K562 (cell line): ENCODE data around the gene NTRK1. TPM values are rescaled to one million over a fixed set of nuclear protein-coding genes. Genes with fewer than 3 reads are reported as not detected.

Source experiments
- ATAC-seq: fragments of 200-7000 bp; cut with Tn5 transposase; 3 replicates; pipeline ENCODE4 v1.9.1; 2020; ENCODE audit warnings: moderate library complexity
- BruUV-seq: library from RNA; stranded (reverse); fragments of 400-500 nt; replicated peaks from 2 replicates; lab custom pipeline; 2021; lab: Mats Ljungman, UMichigan
- CTCF ChIA-PET: fragments of 300-600 bp; formaldehyde crosslinking; extraction: SDS; loops from one replicate; lab custom pipeline; 2021; ENCODE audit warnings: low intra/inter-chr PET ratio; lab: Yijun Ruan, JAX
- POLR2A ChIA-PET: fragments of 300-600, 350-650 bp; sonication (Branson Sonifier 250); formaldehyde crosslinking; extraction: SDS; loops from one replicate; lab custom pipeline; 2021; ENCODE audit warnings: antibody characterized with exemption, inconsistent platforms; lab: Yijun Ruan, JAX
- DNase-seq, 4 experiments: peaks; one replicate each; pipeline versions ENCODE4 v3.0.0 to v3.0.0-alpha.2; 2011 to 2018; ENCODE audit warnings: low spot score in 3 of 4, mixed read lengths in 3 of 4; ENCODE audit errors: extremely low read depth in 1 of 4
- FAIRE-seq: peaks from 2 replicates; lab custom pipeline; 2011; peaks lifted over from hg19 to GRCh38; lab: Jason Lieb, UNC
- H2AFZ ChIP-seq: 2 replicates; pipeline ENCODE4 v1.6.0; 2011; ENCODE audit warnings: low read depth, low read length, control low read depth, inconsistent platforms
- H3K27ac ChIP-seq: fragments of 200-600 bp; 3 replicates; pipeline ENCODE4 v1.8.0; 2011; ENCODE audit warnings: low read depth, mild to moderate bottlenecking, control low read depth, inconsistent platforms, low read length, moderate library complexity, mixed read lengths; ENCODE audit errors: extremely low read depth
- H3K27me3 ChIP-seq, 2 experiments: fragments of 300-600 bp in 1 of 2; 2 replicates in 1 of 2; 3 replicates in 1 of 2; pipeline versions ENCODE4 v1.6.0 to v1.8.0; 2011; ENCODE audit warnings: inconsistent platforms in 2 of 2, low read length in 2 of 2, mild to moderate bottlenecking in 1 of 2, mixed read lengths in 1 of 2, moderate library complexity in 1 of 2; ENCODE audit not compliant: control insufficient read depth in 2 of 2, insufficient read depth in 2 of 2
- H3K36me3 ChIP-seq: fragments of 300-600 bp; 3 replicates; pipeline ENCODE4 v1.8.0; 2011; ENCODE audit warnings: mild to moderate bottlenecking, low read length, inconsistent platforms; ENCODE audit not compliant: control insufficient read depth, insufficient read depth
- H3K4me1 ChIP-seq, 2 experiments: fragments of 200-600 bp in 1 of 2; replicated peaks in 1 of 2; 2 replicates in 1 of 2; 3 replicates in 1 of 2; pipeline versions ENCODE4 v1.5.1 to v1.8.0; 2011; ENCODE audit warnings: inconsistent platforms in 2 of 2, low read length in 2 of 2, mild to moderate bottlenecking in 1 of 2, mixed read lengths in 1 of 2, moderate library complexity in 1 of 2; ENCODE audit not compliant: control insufficient read depth in 2 of 2, insufficient read depth in 2 of 2
- H3K4me2 ChIP-seq: 2 replicates; pipeline ENCODE4 v1.6.1; 2011; ENCODE audit warnings: low read length, control low read depth, inconsistent platforms, mixed read lengths; ENCODE audit not compliant: insufficient read depth
- H3K4me3 ChIP-seq: fragments of 200-600 bp; sonication (generic), shearing (Covaris generic); 2 replicates; pipeline ENCODE4 v1.5.1; 2016; ENCODE audit warnings: control low read depth, inconsistent platforms
- H3K79me2 ChIP-seq: fragments of 200-600 bp; 3 replicates; pipeline ENCODE4 v1.8.0; 2011; ENCODE audit warnings: low read length, inconsistent platforms; ENCODE audit not compliant: control insufficient read depth, insufficient read depth
- H3K9ac ChIP-seq, 2 experiments: 2 replicates each; pipeline versions ENCODE4 v1.6.0 to v1.6.1; 2011; ENCODE audit warnings: low read depth in 2 of 2, low read length in 2 of 2, control low read depth in 1 of 2, inconsistent platforms in 1 of 2, mild to moderate bottlenecking in 1 of 2, mixed read lengths in 1 of 2; ENCODE audit not compliant: insufficient read depth in 1 of 2
- H3K9me1 ChIP-seq: one replicate; pipeline ENCODE4 v1.6.0; 2011; ENCODE audit warnings: inconsistent platforms, mild to moderate bottlenecking, low read length, moderate library complexity; ENCODE audit not compliant: control insufficient read depth, insufficient read depth
- H3K9me3 ChIP-seq: replicated peaks from 2 replicates; pipeline ENCODE4 v1.5.1; 2011; ENCODE audit warnings: low read depth, low read length, inconsistent platforms; ENCODE audit not compliant: control insufficient read depth, insufficient read depth
- H4K20me1 ChIP-seq: replicated peaks from 2 replicates; pipeline ENCODE4 v1.6.1; 2011; ENCODE audit warnings: low read length, inconsistent platforms, mixed read lengths; ENCODE audit not compliant: control insufficient read depth, insufficient read depth
- CBX2 ChIP-seq: fragments of 200-600 bp; sonication (generic); IDR thresholded peaks from one replicate; pipeline ENCODE4 v1.6.1; 2012; ENCODE audit warnings: mild to moderate bottlenecking, low read length, inconsistent platforms; ENCODE audit not compliant: insufficient read depth, poor library complexity, severe bottlenecking
- CHD4 ChIP-seq: fragments of 200-600 bp; sonication (generic); IDR thresholded peaks from 3 replicates; pipeline ENCODE4 v1.6.1; 2012; ENCODE audit warnings: low read depth, mild to moderate bottlenecking, mixed read lengths, low read length, inconsistent platforms; ENCODE audit not compliant: insufficient read depth, insufficient replicate concordance, poor library complexity, severe bottlenecking
- ELK1 ChIP-seq: sonication (generic); formaldehyde crosslinking; IDR thresholded peaks from 2 replicates; pipeline ENCODE4 v1.8.1; 2022; ENCODE audit warnings: missing genetic modification reagents
- HDGF ChIP-seq: fragments of 450-650 bp; IDR thresholded peaks from 2 replicates; pipeline ENCODE4 v1.6.1; 2016
- HMG20A ChIP-seq: fragments of 450-650 bp; formaldehyde crosslinking; conservative IDR thresholded peaks from 2 replicates; pipeline ENCODE4 v1.4.0; 2020; ENCODE audit warnings: mild to moderate bottlenecking, mixed read lengths
- IRF2 ChIP-seq: sonication (generic); formaldehyde crosslinking; IDR thresholded peaks from 2 replicates; pipeline ENCODE4 v1.8.1; 2022; ENCODE audit warnings: mild to moderate bottlenecking, missing genetic modification reagents
- KAT2B ChIP-seq: IDR thresholded peaks from one replicate; pipeline ENCODE4 v1.6.1; 2012; ENCODE audit warnings: low read depth, mild to moderate bottlenecking, control low read depth, inconsistent platforms, low read length, moderate library complexity
- NCOA4 ChIP-seq: fragments of 450-650 bp; IDR thresholded peaks from 2 replicates; pipeline ENCODE4 v1.6.1; 2018; ENCODE audit warnings: mild to moderate bottlenecking; ENCODE audit not compliant: partially characterized antibody
- NRF1 ChIP-seq, 2 experiments: fragments of 450-650 bp; IDR thresholded peaks in 1 of 2; conservative IDR thresholded peaks in 1 of 2; 2 replicates each; pipeline ENCODE4 v1.6.1; 2014; ENCODE audit warnings: mild to moderate bottlenecking in 2 of 2
- PCBP2 ChIP-seq: fragments of 200-400 bp; formaldehyde crosslinking; IDR thresholded peaks from 2 replicates; pipeline ENCODE4 v1.6.1; 2018; ENCODE audit warnings: low read length, low read depth, mild to moderate bottlenecking, moderate library complexity; ENCODE audit not compliant: poor library complexity, severe bottlenecking
- POLR2G ChIP-seq: fragments of 200-400 bp; formaldehyde crosslinking; IDR thresholded peaks from 2 replicates; pipeline ENCODE4 v1.6.1; 2017; ENCODE audit warnings: low read depth, mild to moderate bottlenecking, antibody characterized with exemption, low read length, moderate library complexity
- SREBF1 ChIP-seq: fragments of 150-350 bp; IDR thresholded peaks from 2 replicates; pipeline ENCODE4 v1.6.1; 2014; ENCODE audit warnings: antibody characterized with exemption, low read depth, low read length, borderline replicate concordance
- TCF3 ChIP-seq: sonication (generic); formaldehyde crosslinking; IDR thresholded peaks from 2 replicates; pipeline ENCODE4 v1.4.0; 2020; ENCODE audit warnings: mild to moderate bottlenecking, missing genetic modification reagents
- ZNF239 ChIP-seq: fragments of 250-450 bp; sonication (Bioruptor Pico); IDR thresholded peaks from 2 replicates; pipeline ENCODE4 v1.4.0; 2020; ENCODE audit warnings: mild to moderate bottlenecking
- WGBS: fragments of 100-300 bp; shearing (Covaris generic); methylation state at CpG from one replicate; pipeline ENCODE4 v1.1.6; 2016; ENCODE audit warnings: low coverage, mixed read lengths; ENCODE audit not compliant: insufficient coverage; ENCODE audit errors: missing lambda C conversion rate; 5-methylcytosine and 5-hydroxymethylcytosine counted together
- in situ Hi-C: fragments of 300-500 bp; cut with MboI; formaldehyde crosslinking; loops from 4 replicates; pipeline ENCODE4 v1.15.0; 2018; ENCODE audit warnings: inconsistent platforms, mixed read lengths
- intact Hi-C: fragments of 100-400 bp; cut with micrococcal nuclease; formaldehyde crosslinking; loops from 2 replicates; pipeline ENCODE4 v1.14.2; 2022
- polyA plus RNA-seq, 8 experiments: library from polyadenylated mRNA; depleted of rRNA in 4 of 8; stranded (reverse) in 5 of 8; unstranded in 3 of 8; fragments of >200 nt; fragmentation: Nextera tagmentation in 2 of 8; fragmentation: Illumina TruSeq in 1 of 8; extraction: Ambion mirVana in 2 of 8; extraction: Trizol in 1 of 8; gene quantifications; 2 replicates each; pipeline versions ENCODE4 v1.2.1 to v1.2.3, GENCODE V29; 2011 to 2014; ENCODE audit warnings: inconsistent platforms in 1 of 8, missing spikeins in 1 of 8
- total RNA-seq, 7 experiments: library from RNA; depleted of rRNA in 6 of 7; stranded (reverse); fragments of >200 nt in 6 of 7; fragmentation: Illumina TruSeq in 2 of 7; extraction: Trizol in 2 of 7; gene quantifications; 2 replicates each; pipeline versions ENCODE4 v1.2.1 to v1.2.3, GENCODE V29; 2011 to 2021; ENCODE audit warnings: low replicate concordance in 1 of 7

Gene NTRK1
- total and polyA plus RNA-seq, 9 of the 15 experiments (the other 6 are each of a cell fraction or from before 2014, with no cell fraction given) = 0.46 to 30.0 (median 7.9) TPM

- TF ChIP-seq SREBF1 (no peak), KAT2B (no peak), IRF2 (CRISPR knock-in tag) (no peak), HDGF (no peak), HMG20A (CRISPR knock-in tag) (no peak), NRF1 (conservative IDR thresholded peaks at IDR 0.05 in 1 of 2, IDR thresholded peaks at IDR 0.05 in 1 of 2) (no peak), ELK1 (CRISPR knock-in tag) (no peak), PCBP2 (no peak), ZNF239 (CRISPR knock-in tag) (no peak), CBX2 (no peak)
Observed at GRCh38 chr1:156874572-156875340, 14.1 kb downstream of the NTRK1 start (continued).

- no peak for TF ChIP-seq TCF3 (CRISPR knock-in tag)
- TF ChIP-seq POLR2G = peak; percentile 44
- TF ChIP-seq CHD4 = no peak
- TF ChIP-seq NCOA4 = no peak
- POLR2A ChIA-PET = interaction anchor here (0.6 to 1.4 kb wide), 2 partner anchors 10 to 56 kb away, joined by 3 to 5 read pairs; no protein-coding TSS in a partner anchor
- in situ Hi-C loops = no loop called here
- DNase-seq (no peak), ATAC-seq (no peak), FAIRE-seq (no peak)
- intact Hi-C loops = no loop called here
- H4K20me1 ChIP-seq = no peaks in the 10 kb centered on the region
- H3K4me1 ChIP-seq = peaks cover 6 to 24% of the 10 kb centered on the region in 2 experiments
- no peak overlapping the region for H3K27ac ChIP-seq
- no peaks in the 10 kb centered on the region for H3K9me1 ChIP-seq
- H3K36me3 ChIP-seq = peaks cover 2% of the 10 kb centered on the region; the same call in 2 of the 3 replicates
- H3K9ac ChIP-seq = peak overlapping the region in 1 of 2 experiments; percentile 70; a peak in 2 of 4 replicates
- BruUV-seq = no TSS peak
- H2AFZ ChIP-seq = no peak overlapping the region
- H3K27me3 ChIP-seq = no peaks in the 10 kb centered on the region
- CTCF ChIA-PET = no interaction called here
- 52% methylated on average over 3 of the region's 5 CpGs for WGBS
- H3K4me2 ChIP-seq = no peak overlapping the region
- H3K9me3 ChIP-seq = no peaks in the 10 kb centered on the region
- no peaks in the 10 kb centered on the region for H3K79me2 ChIP-seq
- H3K4me3 ChIP-seq = no peak overlapping the region
Observed at GRCh38 chr1:156875341-156875615, 14.6 kb downstream of the NTRK1 start.
